AG20443 (cell line): ENCODE data around the gene CYSLTR1.
"Not testable (repeated sequence)": the region's sequence is repeated elsewhere in the genome, so short reads cannot be mapped to it uniquely, and the experiment has no call there.

Experiments
- DNase-seq: peaks from one replicate; pipeline ENCODE4 v3.0.0; 2012; ENCODE audit warnings: low spot score, mixed read lengths

CYSLTR1 gene

GRCh38 chrX:78327370-78328086, at the start of gene CYSLTR1:
CYSLTR1 (minus strand) TSS chrX:78327611; CDS start chrX:78273746, 53,865 bp downstream.
- no peak for DNase-seq

- no peak for DNase-seq
Measured at GRCh38 chrX:78377186-78377585, 49.8 kb upstream of the CYSLTR1 start.

GRCh38 chrX:78375894-78376293, 48.5 kb upstream of the CYSLTR1 start:
- DNase-seq: no peak

- no peak for DNase-seq
Measured at GRCh38 chrX:78366576-78366975, 39.2 kb upstream of the CYSLTR1 start.

GRCh38 chrX:78357342-78358055, 30.1 kb upstream of the CYSLTR1 start:
- DNase-seq: no peak

GRCh38 chrX:78333521-78333920, 6.1 kb upstream of the CYSLTR1 start:
- DNase-seq: no peak

- no peak for DNase-seq
Measured at GRCh38 chrX:78331708-78332107, 4.3 kb upstream of the CYSLTR1 start.

GRCh38 chrX:78330540-78330939, 3.1 kb upstream of the CYSLTR1 start:
- DNase-seq: no peak

GRCh38 chrX:78330068-78330467, 2.7 kb upstream of the CYSLTR1 start:
- DNase-seq: no peak

GRCh38 chrX:78329486-78329885, 2.1 kb upstream of the CYSLTR1 start:
- DNase-seq: no peak

GRCh38 chrX:78326401-78326800, 1.0 kb downstream of the CYSLTR1 start:
- DNase-seq: no peak

GRCh38 chrX:78322863-78323262, 4.5 kb downstream of the CYSLTR1 start:
- DNase-seq: no peak

GRCh38 chrX:78321809-78322208, 5.6 kb downstream of the CYSLTR1 start:
- no peak for DNase-seq

GRCh38 chrX:78316265-78316664, 11.1 kb downstream of the CYSLTR1 start:
- DNase-seq: no peak

GRCh38 chrX:78315745-78316144, 11.7 kb downstream of the CYSLTR1 start:
- no peak for DNase-seq

GRCh38 chrX:78314561-78314960, 12.8 kb downstream of the CYSLTR1 start:
- DNase-seq: no peak

- no peak for DNase-seq
Measured at GRCh38 chrX:78313526-78313925, 13.9 kb downstream of the CYSLTR1 start.

GRCh38 chrX:78307665-78308064, 19.7 kb downstream of the CYSLTR1 start:
- no peak for DNase-seq

GRCh38 chrX:78303086-78303485, 24.3 kb downstream of the CYSLTR1 start:
- DNase-seq: no peak

- not testable (repeated sequence) for DNase-seq
Measured at GRCh38 chrX:78300933-78301332, 26.5 kb downstream of the CYSLTR1 start.

GRCh38 chrX:78283511-78283910, 43.9 kb downstream of the CYSLTR1 start:
- no peak for DNase-seq

GRCh38 chrX:78237127-78237526, 90.3 kb downstream of the CYSLTR1 start:
- DNase-seq: no peak

GRCh38 chrX:78226047-78226446, 101.4 kb downstream of the CYSLTR1 start:
- DNase-seq: not testable (repeated sequence)
